GM23248 (cell line): Measurements from ENCODE around the gene RPP25.

Experiments
- EZH2 ChIP-seq: fragments of 200-600 bp; sonication (generic); IDR thresholded peaks from 2 replicates; pipeline ENCODE4 v1.6.1; 2018; ENCODE audit warnings: antibody characterized with exemption, mild to moderate bottlenecking; ENCODE audit not compliant: insufficient read depth, poor library complexity, severe bottlenecking
- EZH2phosphoT487 ChIP-seq: fragments of 200-600 bp; sonication (generic); IDR thresholded peaks from 2 replicates; pipeline ENCODE4 v1.6.1; 2018; ENCODE audit warnings: antibody characterized with exemption, moderate library complexity, mild to moderate bottlenecking, low read depth; ENCODE audit not compliant: insufficient read depth

- TF ChIP-seq EZH2 (no peak), EZH2phosphoT487 (no peak)
Measured at GRCh38 chr15:74913041-74913440, 43.5 kb downstream of the RPP25 start.
